Peyer's patch (tissue), 4 donors: Measurements from ENCODE around the gene GLIS1.

Experiments used
- POLR2A ChIP-seq, 2 donors: fragments of 450-650 bp; IDR thresholded peaks; one replicate each; pipeline ENCODE4 v1.5.1; 2017; ENCODE audit warnings: antibody characterized with exemption in 2 of 2, mild to moderate bottlenecking in 2 of 2, moderate library complexity in 2 of 2
- TF ChIP-seq, protein P1 (sequence below), 6 experiments: fragments of 450-650 bp in 4 of 6; fragments of 200-600 bp in 2 of 6; sonication (generic) in 1 of 6; IDR thresholded peaks; one replicate each; pipeline ENCODE4 v1.5.1; 2017 to 2019; ENCODE audit warnings: antibody characterized with exemption in 6 of 6, mild to moderate bottlenecking in 3 of 6, moderate library complexity in 1 of 6

GRCh38 chr1:53629101-53629691, 109.8 kb downstream of the GLIS1 start:
- TF ChIP-seq, protein P1, sequence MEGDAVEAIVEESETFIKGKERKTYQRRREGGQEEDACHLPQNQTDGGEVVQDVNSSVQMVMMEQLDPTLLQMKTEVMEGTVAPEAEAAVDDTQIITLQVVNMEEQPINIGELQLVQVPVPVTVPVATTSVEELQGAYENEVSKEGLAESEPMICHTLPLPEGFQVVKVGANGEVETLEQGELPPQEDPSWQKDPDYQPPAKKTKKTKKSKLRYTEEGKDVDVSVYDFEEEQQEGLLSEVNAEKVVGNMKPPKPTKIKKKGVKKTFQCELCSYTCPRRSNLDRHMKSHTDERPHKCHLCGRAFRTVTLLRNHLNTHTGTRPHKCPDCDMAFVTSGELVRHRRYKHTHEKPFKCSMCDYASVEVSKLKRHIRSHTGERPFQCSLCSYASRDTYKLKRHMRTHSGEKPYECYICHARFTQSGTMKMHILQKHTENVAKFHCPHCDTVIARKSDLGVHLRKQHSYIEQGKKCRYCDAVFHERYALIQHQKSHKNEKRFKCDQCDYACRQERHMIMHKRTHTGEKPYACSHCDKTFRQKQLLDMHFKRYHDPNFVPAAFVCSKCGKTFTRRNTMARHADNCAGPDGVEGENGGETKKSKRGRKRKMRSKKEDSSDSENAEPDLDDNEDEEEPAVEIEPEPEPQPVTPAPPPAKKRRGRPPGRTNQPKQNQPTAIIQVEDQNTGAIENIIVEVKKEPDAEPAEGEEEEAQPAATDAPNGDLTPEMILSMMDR (IDR thresholded peaks at IDR 0.05): no peak
- TF ChIP-seq POLR2A (IDR thresholded peaks at IDR 0.05): no peak
